HG02852 (cell line): ENCODE results near the gene CREBBP.

Source experiments
- ATAC-seq: cut with Tn5 transposase; IDR thresholded peaks from one replicate; pipeline ENCODE4 v1.9.1; 2021; ENCODE audit warnings: mild to moderate bottlenecking, moderate library complexity; ENCODE audit not compliant: unreplicated experiment

CREBBP gene

GRCh38 chr16:3681206-3681605, 199.3 kb downstream of the CREBBP start:
- ATAC-seq, result no peak

DNA sequence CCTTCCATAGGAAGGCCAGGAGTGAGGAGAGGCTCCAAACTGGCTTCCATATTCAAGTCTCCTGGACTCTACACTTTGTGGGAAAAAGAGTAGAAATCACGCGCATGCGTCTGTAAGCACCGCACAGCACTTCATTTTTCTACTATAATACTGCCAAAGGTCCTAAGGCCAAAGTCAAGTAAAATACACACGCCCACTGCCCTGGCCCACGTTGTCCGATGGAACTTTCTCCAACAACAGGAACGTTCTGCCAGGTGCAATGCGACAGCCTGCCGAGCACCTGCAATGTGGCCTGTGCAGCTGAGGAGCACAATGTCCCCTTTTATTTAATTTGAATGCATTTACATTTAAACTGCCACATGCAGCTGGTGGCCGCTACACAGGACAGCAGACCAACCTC, 202.5 kb downstream of the CREBBP start:
- no peak for ATAC-seq

GRCh38 chr16:3675601-3676130, 204.8 kb downstream of the CREBBP start:
- ATAC-seq, result no peak
